ENCODE measurements around the gene HAP1.
A peak's percentile ranks its signal among the peaks of the same experiment; 100 is the strongest.

HAP1 gene

GRCh38 chr17:41688641-41689496 lies 45.6 kb downstream of the HAP1 start, which contains the start of gene EIF1 (continued):
- TF ChIP-seq ZNF169 (tag by site-specific recombination; IDR thresholded peaks at IDR 0.05) = no peak
- no peak for TF ChIP-seq ZNF366 (tag by site-specific recombination; conservative IDR thresholded peaks at IDR 0.05)
- no peak for TF ChIP-seq ZNF341 (tag by site-specific recombination; IDR thresholded peaks at IDR 0.05; ENCODE audit: low read depth)
- no peak for TF ChIP-seq ZBTB49 (tag by site-specific recombination; IDR thresholded peaks at IDR 0.05; ENCODE audit: low read depth)
- TF ChIP-seq ZNF121 (tag by site-specific recombination; IDR thresholded peaks at IDR 0.05) = peak; percentile 92
- 0 out of 2 replicates have a peak, but pooled peaks have one; percentile 54 for TF ChIP-seq ZNF449 (tag by site-specific recombination; IDR thresholded peaks at IDR 0.05)
- no peak for TF ChIP-seq ZNF548 (tag by site-specific recombination; IDR thresholded peaks at IDR 0.05)
- TF ChIP-seq ZNF658 (tag by site-specific recombination; IDR thresholded peaks at IDR 0.05) = no peak
- TF ChIP-seq ZNF623 (tag by site-specific recombination; IDR thresholded peaks at IDR 0.05) = peak; percentile 43; the same call in 1 of the 2 replicates
- no peak for TF ChIP-seq ZNF423 (tag by site-specific recombination; IDR thresholded peaks at IDR 0.05)
- no peak for TF ChIP-seq ZNF302 (tag by site-specific recombination; IDR thresholded peaks at IDR 0.05; ENCODE audit: low read depth)
- no peak for TF ChIP-seq ZNF530 (tag by site-specific recombination; IDR thresholded peaks at IDR 0.05; ENCODE audit: low read depth)
- no peak for TF ChIP-seq ZNF311 (tag by site-specific recombination; IDR thresholded peaks at IDR 0.05; ENCODE audit: borderline replicate concordance)
- peak; percentile 73 for TF ChIP-seq OSR2 (tag by site-specific recombination; IDR thresholded peaks at IDR 0.05)
- TF ChIP-seq ZNF132 (tag by site-specific recombination; IDR thresholded peaks at IDR 0.05; ENCODE audit: borderline replicate concordance) = no peak
- 0 out of 2 replicates have a peak, but pooled peaks have one; percentile 8 for TF ChIP-seq ZNF184 (tag by site-specific recombination; IDR thresholded peaks at IDR 0.05)
- TF ChIP-seq ZNF514 (tag by site-specific recombination; IDR thresholded peaks at IDR 0.05) = no peak
- TF ChIP-seq BCL6B (tag by site-specific recombination; IDR thresholded peaks at IDR 0.05) = no peak
- TF ChIP-seq HOXD13 (CRISPR knock-in tag; IDR thresholded peaks at IDR 0.05; ENCODE audit: borderline replicate concordance) = peak; percentile 91
- peak; percentile 100 for TF ChIP-seq HIC1 (tag by site-specific recombination; IDR thresholded peaks at IDR 0.05)
- peak; percentile 90; the same call in 1 of the 2 replicates for TF ChIP-seq ZNF624 (tag by site-specific recombination; IDR thresholded peaks at IDR 0.05)
- TF ChIP-seq KLF9 (tag by site-specific recombination; IDR thresholded peaks at IDR 0.05; ENCODE audit: low read depth) = peak; percentile 87
- TF ChIP-seq ZNF280C (tag by site-specific recombination; IDR thresholded peaks at IDR 0.05) = no peak
- peak; percentile 96 for TF ChIP-seq PBX3 (CRISPR knock-in tag; IDR thresholded peaks at IDR 0.05)
- 0 out of 2 replicates have a peak, but pooled peaks have one; percentile 10 for TF ChIP-seq ZNF513 (tag by site-specific recombination; IDR thresholded peaks at IDR 0.05)
- TF ChIP-seq ZNF2 (tag by site-specific recombination; IDR thresholded peaks at IDR 0.05) = peak; percentile 98

Data from HEK293 (cell line).